T-helper 2 cell treated with Interferon-gamma antibody and Interleukin-4, amounts not matched to agents 5 μg/mL and 100 μg/mL, for 36 hours (primary cell): ENCODE data around the gene ZMIZ1.

Experiments
- DNase-seq: peaks from one replicate; pipeline ENCODE4 v3.0.0; 2021; ENCODE audit warnings: low spot score
- H3K27ac Mint-ChIP-seq: one replicate; pipeline ENCODE4 v1.8.0; 2021; ENCODE audit warnings: mild to moderate bottlenecking, mixed read lengths
- H3K27me3 Mint-ChIP-seq: one replicate; pipeline ENCODE4 v1.8.0; 2021; ENCODE audit warnings: low read depth, mixed read lengths
- H3K36me3 Mint-ChIP-seq: one replicate; pipeline ENCODE4 v1.8.0; 2021; ENCODE audit warnings: low read depth, mixed read lengths
- H3K4me1 Mint-ChIP-seq: one replicate; pipeline ENCODE4 v1.8.0; 2021; ENCODE audit warnings: low read depth, mixed read lengths
- H3K4me3 Mint-ChIP-seq: one replicate; pipeline ENCODE4 v1.8.0; 2022; ENCODE audit warnings: mild to moderate bottlenecking, moderate library complexity, mixed read lengths
- H3K9me3 Mint-ChIP-seq: one replicate; pipeline ENCODE4 v1.8.0; 2021; ENCODE audit warnings: mixed read lengths

Gene ZMIZ1

GRCh38 chr10:79244841-79245504 lies 176.2 kb downstream of the ZMIZ1 start:
- Mint-ChIP-seq H3K4me3 (peak overlapping the region; percentile 87), H3K27me3 (no peaks in the 10 kb centered on the region), H3K36me3 (no peaks in the 10 kb centered on the region), H3K4me1 (peaks cover 57% of the 10 kb centered on the region), H3K27ac (peak overlapping the region; percentile 82), H3K9me3 (no peaks in the 10 kb centered on the region)
- DNase-seq, result no peak

- peak overlapping the region; percentile 87 for H3K4me3 Mint-ChIP-seq
- no peak for DNase-seq
- peaks cover 60% of the 10 kb centered on the region for H3K4me1 Mint-ChIP-seq
- H3K36me3 Mint-ChIP-seq, result no peaks in the 10 kb centered on the region
- no peaks in the 10 kb centered on the region for H3K27me3 Mint-ChIP-seq
- peak overlapping the region; percentile 82 for H3K27ac Mint-ChIP-seq
- H3K9me3 Mint-ChIP-seq, result no peaks in the 10 kb centered on the region
These were observed 176.9 kb downstream of the ZMIZ1 start for GRCh38 chr10:79245539-79246208.

GRCh38 chr10:79246209-79246581 lies 177.4 kb downstream of the ZMIZ1 start:
- Mint-ChIP-seq H3K27ac (peak overlapping the region; percentile 68), H3K4me3 (peak overlapping the region; percentile 87), H3K36me3 (no peaks in the 10 kb centered on the region), H3K9me3 (no peaks in the 10 kb centered on the region), H3K4me1 (peaks cover 61% of the 10 kb centered on the region), H3K27me3 (no peaks in the 10 kb centered on the region)
- no peak for DNase-seq

GRCh38 chr10:79246606-79247275 lies 178.0 kb downstream of the ZMIZ1 start:
- Mint-ChIP-seq H3K4me1 (peaks cover 59% of the 10 kb centered on the region), H3K27ac (peak overlapping the region; percentile 44), H3K27me3 (no peaks in the 10 kb centered on the region), H3K4me3 (no peak overlapping the region), H3K9me3 (no peaks in the 10 kb centered on the region), H3K36me3 (no peaks in the 10 kb centered on the region)
- no peak for DNase-seq

GRCh38 chr10:79247373-79248137 lies 178.8 kb downstream of the ZMIZ1 start:
- no peaks in the 10 kb centered on the region for H3K9me3 Mint-ChIP-seq
- peaks cover 58% of the 10 kb centered on the region for H3K4me1 Mint-ChIP-seq
- H3K4me3 Mint-ChIP-seq, result peak overlapping the region; percentile 41
- peak; percentile 59 for DNase-seq
- no peaks in the 10 kb centered on the region for H3K27me3 Mint-ChIP-seq
- no peaks in the 10 kb centered on the region for H3K36me3 Mint-ChIP-seq
- peak overlapping the region; percentile 64 for H3K27ac Mint-ChIP-seq

GRCh38 chr10:79248341-79249185 lies 179.8 kb downstream of the ZMIZ1 start:
- Mint-ChIP-seq H3K27ac (peak overlapping the region; percentile 64), H3K36me3 (no peaks in the 10 kb centered on the region), H3K27me3 (no peaks in the 10 kb centered on the region), H3K4me3 (peak overlapping the region; percentile 41), H3K9me3 (no peaks in the 10 kb centered on the region), H3K4me1 (peaks cover 58% of the 10 kb centered on the region)
- DNase-seq, result peak; percentile 37

- H3K36me3 Mint-ChIP-seq, result no peaks in the 10 kb centered on the region
- H3K27ac Mint-ChIP-seq, result peak overlapping the region; percentile 79
- no peaks in the 10 kb centered on the region for H3K27me3 Mint-ChIP-seq
- peaks cover 50% of the 10 kb centered on the region for H3K4me1 Mint-ChIP-seq
- H3K9me3 Mint-ChIP-seq, result no peaks in the 10 kb centered on the region
- DNase-seq, result no peak
- H3K4me3 Mint-ChIP-seq, result peak overlapping the region; percentile 66
These were observed 180.7 kb downstream of the ZMIZ1 start for GRCh38 chr10:79249186-79250121.

GRCh38 chr10:79250259-79250658 lies 181.5 kb downstream of the ZMIZ1 start:
- Mint-ChIP-seq H3K4me1 (peaks cover 42% of the 10 kb centered on the region), H3K9me3 (no peaks in the 10 kb centered on the region), H3K27ac (no peak overlapping the region), H3K27me3 (no peaks in the 10 kb centered on the region), H3K4me3 (peak overlapping the region; percentile 38), H3K36me3 (no peaks in the 10 kb centered on the region)
- DNase-seq, result no peak

GRCh38 chr10:79252450-79252849 lies 183.7 kb downstream of the ZMIZ1 start:
- no peak overlapping the region for H3K27ac Mint-ChIP-seq
- no peak overlapping the region for H3K4me3 Mint-ChIP-seq
- H3K9me3 Mint-ChIP-seq, result no peaks in the 10 kb centered on the region
- peaks cover 32% of the 10 kb centered on the region for H3K4me1 Mint-ChIP-seq
- H3K36me3 Mint-ChIP-seq, result no peaks in the 10 kb centered on the region
- no peaks in the 10 kb centered on the region for H3K27me3 Mint-ChIP-seq
- no peak for DNase-seq

- peaks cover 27% of the 10 kb centered on the region for H3K4me1 Mint-ChIP-seq
- H3K9me3 Mint-ChIP-seq, result no peaks in the 10 kb centered on the region
- no peaks in the 10 kb centered on the region for H3K36me3 Mint-ChIP-seq
- H3K27ac Mint-ChIP-seq, result no peak overlapping the region
- H3K4me3 Mint-ChIP-seq, result no peak overlapping the region
- no peak for DNase-seq
- H3K27me3 Mint-ChIP-seq, result no peaks in the 10 kb centered on the region
These were observed 184.2 kb downstream of the ZMIZ1 start for GRCh38 chr10:79252971-79253370.

GRCh38 chr10:79253704-79254103 lies 184.9 kb downstream of the ZMIZ1 start:
- Mint-ChIP-seq H3K36me3 (no peaks in the 10 kb centered on the region), H3K4me3 (no peak overlapping the region), H3K27ac (no peak overlapping the region), H3K4me1 (peaks cover 23% of the 10 kb centered on the region), H3K27me3 (no peaks in the 10 kb centered on the region), H3K9me3 (no peaks in the 10 kb centered on the region)
- no peak for DNase-seq

- peak overlapping the region; percentile 41 for H3K27ac Mint-ChIP-seq
- H3K4me1 Mint-ChIP-seq, result peaks cover 19% of the 10 kb centered on the region
- H3K27me3 Mint-ChIP-seq, result no peaks in the 10 kb centered on the region
- no peaks in the 10 kb centered on the region for H3K9me3 Mint-ChIP-seq
- no peak for DNase-seq
- no peak overlapping the region for H3K4me3 Mint-ChIP-seq
- H3K36me3 Mint-ChIP-seq, result no peaks in the 10 kb centered on the region
These were observed 185.7 kb downstream of the ZMIZ1 start for GRCh38 chr10:79254333-79255006.
